AG04450 (cell line): ENCODE measurements around the gene RABGAP1L. TPM values are rescaled to one million over a fixed set of nuclear protein-coding genes. Genes with fewer than 3 reads are reported as not detected.

Experiments
- CTCF ChIA-PET: fragments of 300-600, 350-600 bp; formaldehyde crosslinking; extraction: SDS; loops from one replicate; lab custom pipeline; 2022; ENCODE audit warnings: antibody characterized with exemption, inconsistent platforms; lab: Charles Lee
- POLR2A ChIA-PET: fragments of 350-600 bp; formaldehyde crosslinking; extraction: SDS; loops from one replicate; lab custom pipeline; 2021; ENCODE audit warnings: antibody characterized with exemption, inconsistent platforms; lab: Yijun Ruan, JAX
- DNase-seq: peaks from one replicate; pipeline ENCODE4 v3.0.0-alpha.2; 2011; ENCODE audit warnings: low read depth, low spot score
- H3K27ac ChIP-seq: one replicate; pipeline ENCODE4 v1.5.1; 2012; ENCODE audit warnings: low read depth, low read length, control low read depth
- H3K27me3 ChIP-seq: one replicate; pipeline ENCODE4 v1.6.0; 2012; ENCODE audit warnings: low read length; ENCODE audit not compliant: control insufficient read depth, insufficient read depth
- H3K4me3 ChIP-seq: 2 replicates; pipeline ENCODE4 v1.5.1; 2011; ENCODE audit warnings: mild to moderate bottlenecking, low read depth, low read length, control low read depth
- H3K9me3 ChIP-seq: 2 replicates; pipeline ENCODE4 v1.5.1; 2012; ENCODE audit warnings: low read length; ENCODE audit not compliant: control insufficient read depth, insufficient read depth
- polyA plus RNA-seq: library from polyadenylated mRNA; depleted of rRNA; stranded (reverse); fragments of >200 nt; gene quantifications from 2 replicates; pipeline ENCODE4 v1.2.3, GENCODE V29; 2011
- TF ChIP-seq, protein P1 (sequence below): IDR thresholded peaks from 2 replicates; pipeline ENCODE4 v1.5.1; 2011; ENCODE audit warnings: low read depth, low read length, control low read depth, inconsistent platforms

The RABGAP1L gene
- polyA plus RNA-seq, 1 experiment, result 21.2 TPM

GRCh38 chr1:174795806-174796205 lies 636.5 kb downstream of the RABGAP1L start:
- ChIA-PET CTCF (interaction anchor here (0.6 to 0.9 kb wide), 3 partner anchors 74 to 524 kb away, joined by 3 read pairs; no protein-coding TSS in a partner anchor), POLR2A (no interaction called here)
- no peak overlapping the region for H3K4me3 ChIP-seq
- H3K27me3 ChIP-seq, result peaks cover 2% of the 10 kb centered on the region
- no peak overlapping the region for H3K27ac ChIP-seq
- H3K9me3 ChIP-seq, result no peaks in the 10 kb centered on the region
- no peak for DNase-seq
- TF ChIP-seq, protein P1, sequence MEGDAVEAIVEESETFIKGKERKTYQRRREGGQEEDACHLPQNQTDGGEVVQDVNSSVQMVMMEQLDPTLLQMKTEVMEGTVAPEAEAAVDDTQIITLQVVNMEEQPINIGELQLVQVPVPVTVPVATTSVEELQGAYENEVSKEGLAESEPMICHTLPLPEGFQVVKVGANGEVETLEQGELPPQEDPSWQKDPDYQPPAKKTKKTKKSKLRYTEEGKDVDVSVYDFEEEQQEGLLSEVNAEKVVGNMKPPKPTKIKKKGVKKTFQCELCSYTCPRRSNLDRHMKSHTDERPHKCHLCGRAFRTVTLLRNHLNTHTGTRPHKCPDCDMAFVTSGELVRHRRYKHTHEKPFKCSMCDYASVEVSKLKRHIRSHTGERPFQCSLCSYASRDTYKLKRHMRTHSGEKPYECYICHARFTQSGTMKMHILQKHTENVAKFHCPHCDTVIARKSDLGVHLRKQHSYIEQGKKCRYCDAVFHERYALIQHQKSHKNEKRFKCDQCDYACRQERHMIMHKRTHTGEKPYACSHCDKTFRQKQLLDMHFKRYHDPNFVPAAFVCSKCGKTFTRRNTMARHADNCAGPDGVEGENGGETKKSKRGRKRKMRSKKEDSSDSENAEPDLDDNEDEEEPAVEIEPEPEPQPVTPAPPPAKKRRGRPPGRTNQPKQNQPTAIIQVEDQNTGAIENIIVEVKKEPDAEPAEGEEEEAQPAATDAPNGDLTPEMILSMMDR, result no peak

- peaks cover 2% of the 10 kb centered on the region for H3K27me3 ChIP-seq
- H3K27ac ChIP-seq, result no peak overlapping the region
- TF ChIP-seq, protein P1, result no peak
- ChIA-PET CTCF (no interaction called here), POLR2A (interaction anchor here (0.8 kb wide), 1 partner anchor 226 kb away, joined by 7 read pairs; the partner anchor contains the start of gene MRPS14)
- DNase-seq, result no peak
- no peaks in the 10 kb centered on the region for H3K9me3 ChIP-seq
- no peak overlapping the region for H3K4me3 ChIP-seq
These were observed 638.1 kb downstream of the RABGAP1L start for GRCh38 chr1:174797398-174797797.

- no peaks in the 10 kb centered on the region for H3K27me3 ChIP-seq
- TF ChIP-seq, protein P1, result no peak
- no peak overlapping the region for H3K27ac ChIP-seq
- no peak for DNase-seq
- ChIA-PET POLR2A (interaction anchor here (0.6 to 1.9 kb wide), 4 partner anchors 40 to 317 kb away, joined by 3 to 8 read pairs (median 6); partner anchors contain the start of genes CACYBP and MRPS14), CTCF (interaction anchor here (0.6 to 1.2 kb wide), 5 partner anchors 11 to 868 kb away, joined by 3 to 5 read pairs (median 3); no protein-coding TSS in a partner anchor)
- no peaks in the 10 kb centered on the region for H3K9me3 ChIP-seq
- H3K4me3 ChIP-seq, result peak overlapping the region; percentile 59
These were observed 639.8 kb downstream of the RABGAP1L start for GRCh38 chr1:174799136-174799479.

DNA sequence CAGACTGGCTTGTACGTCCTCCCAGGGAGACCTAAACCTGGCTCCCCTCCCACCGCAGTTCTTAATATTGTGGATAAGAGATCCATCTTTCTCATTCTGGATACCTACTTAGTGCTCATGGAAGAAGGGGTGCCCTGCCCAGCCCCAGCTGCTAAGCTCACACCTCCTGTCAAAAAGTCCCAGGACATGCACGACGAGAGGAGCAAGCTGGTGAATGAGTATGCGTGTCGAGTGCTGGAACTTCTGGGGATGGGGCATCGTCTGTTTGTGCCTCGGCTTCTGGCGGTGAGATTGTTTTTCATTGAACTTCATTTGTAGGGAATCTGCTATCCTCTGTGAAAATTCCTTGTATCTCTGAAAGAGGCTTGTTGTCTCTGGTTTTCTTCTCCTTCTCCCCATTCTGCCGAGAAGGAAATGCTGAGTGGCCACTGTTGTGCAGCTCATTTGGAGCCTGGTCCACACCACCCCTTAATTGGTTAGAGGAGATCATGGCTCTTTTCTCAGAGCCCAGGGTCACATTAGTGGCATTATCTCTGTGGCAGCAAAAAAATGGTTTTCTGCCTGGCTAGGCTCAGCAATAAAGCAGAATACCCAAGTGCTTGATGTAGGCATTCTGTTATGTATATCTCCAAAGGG lies 641.0 kb downstream of the RABGAP1L start:
- no peak for DNase-seq
- Histone ChIP-seq H3K9me3 (no peaks in the 10 kb centered on the region), H3K27ac (no peak overlapping the region), H3K4me3 (peak overlapping the region; percentile 59), H3K27me3 (no peaks in the 10 kb centered on the region)
- TF ChIP-seq, protein P1, result no peak
- CTCF ChIA-PET, result interaction anchor here (0.7 to 1.2 kb wide), 3 partner anchors 12 to 189 kb away, joined by 3 to 6 read pairs (median 4); no protein-coding TSS in a partner anchor
- POLR2A ChIA-PET, result interaction anchor here (1.1 to 1.9 kb wide), 2 partner anchors 199 to 223 kb away, joined by 6 to 8 read pairs; partner anchors contain the start of genes CACYBP and MRPS14

- Histone ChIP-seq H3K4me3 (no peak overlapping the region), H3K27me3 (no peaks in the 10 kb centered on the region), H3K27ac (no peak overlapping the region), H3K9me3 (no peaks in the 10 kb centered on the region)
- CTCF ChIA-PET, result no interaction called here
- TF ChIP-seq, protein P1, result no peak
- POLR2A ChIA-PET, result no interaction called here
- DNase-seq, result no peak
These were observed 641.6 kb downstream of the RABGAP1L start for GRCh38 chr1:174800876-174801275.
